ENCODE results near the gene AXL.

Gene AXL

GRCh38 chr19:41299755-41300089 lies 80.7 kb downstream of the AXL start:
- no peak for TF ChIP-seq SIN3A (IDR thresholded peaks at IDR 0.05; ENCODE audit: borderline replicate concordance, insufficient read depth, low read length)
- TF ChIP-seq TAF1 (IDR thresholded peaks at IDR 0.05; ENCODE audit: borderline replicate concordance, insufficient read depth, low read length) = no peak
- no peak for TF ChIP-seq POLR2AphosphoS5 (IDR thresholded peaks at IDR 0.05; ENCODE audit: low read depth, low read length)
- TF ChIP-seq FOXP2 (optimal IDR thresholded peaks at IDR 0.05; ENCODE audit: borderline replicate concordance, extremely low read depth, extremely low read length, insufficient read depth) = no peak
- no peak for TF ChIP-seq REST (IDR thresholded peaks at IDR 0.05; ENCODE audit: insufficient read depth in 1 of 2, low read depth in 2 of 2, low read length in 2 of 2)

GRCh38 chr19:41300555-41300954 lies 81.5 kb downstream of the AXL start:
- TF ChIP-seq SIN3A (IDR thresholded peaks at IDR 0.05; ENCODE audit: borderline replicate concordance, insufficient read depth, low read length) (no peak), REST (IDR thresholded peaks at IDR 0.05; ENCODE audit: insufficient read depth in 1 of 2, low read depth in 2 of 2, low read length in 2 of 2) (no peak), POLR2AphosphoS5 (IDR thresholded peaks at IDR 0.05; ENCODE audit: low read depth, low read length) (no peak), TAF1 (IDR thresholded peaks at IDR 0.05; ENCODE audit: borderline replicate concordance, insufficient read depth, low read length) (no peak), FOXP2 (optimal IDR thresholded peaks at IDR 0.05; ENCODE audit: borderline replicate concordance, extremely low read depth, extremely low read length, insufficient read depth) (no peak)

- TF ChIP-seq TAF1 (IDR thresholded peaks at IDR 0.05; ENCODE audit: borderline replicate concordance, insufficient read depth, low read length) (no peak), FOXP2 (optimal IDR thresholded peaks at IDR 0.05; ENCODE audit: borderline replicate concordance, extremely low read depth, extremely low read length, insufficient read depth) (no peak), POLR2AphosphoS5 (IDR thresholded peaks at IDR 0.05; ENCODE audit: low read depth, low read length) (no peak)
Measured at GRCh38 chr19:41302624-41303351, 83.8 kb downstream of the AXL start.

- TF ChIP-seq REST (IDR thresholded peaks at IDR 0.05; ENCODE audit: insufficient read depth in 1 of 2, low read depth in 2 of 2, low read length in 2 of 2) (no peak), SIN3A (IDR thresholded peaks at IDR 0.05; ENCODE audit: borderline replicate concordance, insufficient read depth, low read length) (no peak), FOXP2 (optimal IDR thresholded peaks at IDR 0.05; ENCODE audit: borderline replicate concordance, extremely low read depth, extremely low read length, insufficient read depth) (no peak), POLR2AphosphoS5 (IDR thresholded peaks at IDR 0.05; ENCODE audit: low read depth, low read length) (no peak), TAF1 (IDR thresholded peaks at IDR 0.05; ENCODE audit: borderline replicate concordance, insufficient read depth, low read length) (no peak)
Measured at GRCh38 chr19:41303954-41304353, 84.9 kb downstream of the AXL start.

- TF ChIP-seq SIN3A (IDR thresholded peaks at IDR 0.05; ENCODE audit: borderline replicate concordance, insufficient read depth, low read length) = no peak
- TF ChIP-seq TAF1 (IDR thresholded peaks at IDR 0.05; ENCODE audit: borderline replicate concordance, insufficient read depth, low read length) = no peak
- no peak for TF ChIP-seq POLR2AphosphoS5 (IDR thresholded peaks at IDR 0.05; ENCODE audit: low read depth, low read length)
- TF ChIP-seq FOXP2 (optimal IDR thresholded peaks at IDR 0.05; ENCODE audit: borderline replicate concordance, extremely low read depth, extremely low read length, insufficient read depth) = no peak
- TF ChIP-seq REST (IDR thresholded peaks at IDR 0.05; ENCODE audit: insufficient read depth in 1 of 2, low read depth in 2 of 2, low read length in 2 of 2) = no peak
Measured at GRCh38 chr19:41304706-41305483, 85.9 kb downstream of the AXL start.
